HK-2 (cell line): Measurements from ENCODE around the gene MET.

Experiments
- DNase-seq: peaks from one replicate; pipeline ENCODE4 v3.0.0-alpha.2; 2018; ENCODE audit not compliant: unreplicated experiment

The MET gene

GRCh38 chr7:116784647-116785046 lies 112.7 kb downstream of the MET start:
- DNase-seq: no peak

- no peak for DNase-seq
Measured at GRCh38 chr7:116785843-116786242, 113.8 kb downstream of the MET start.

- no peak for DNase-seq
Measured at GRCh38 chr7:116786791-116787443, 114.9 kb downstream of the MET start.

- no peak for DNase-seq
Measured at GRCh38 chr7:116787881-116788280, 115.9 kb downstream of the MET start.

- no peak for DNase-seq
Measured at GRCh38 chr7:116788572-116789197, 116.7 kb downstream of the MET start.

GRCh38 chr7:116790025-116790424 lies 118.0 kb downstream of the MET start:
- DNase-seq: no peak

- no peak for DNase-seq
Measured at GRCh38 chr7:116792813-116793212, 120.8 kb downstream of the MET start.

- DNase-seq: no peak
Measured at GRCh38 chr7:116793795-116794340, 121.9 kb downstream of the MET start.

GRCh38 chr7:116796471-116796870 lies 124.5 kb downstream of the MET start:
- no peak for DNase-seq

- no peak for DNase-seq
Measured at GRCh38 chr7:116797612-116798011, 125.6 kb downstream of the MET start.

- no peak for DNase-seq
Measured at GRCh38 chr7:116798232-116798631, 126.2 kb downstream of the MET start.

- no peak for DNase-seq
Measured at GRCh38 chr7:116799916-116800315, 127.9 kb downstream of the MET start.

GRCh38 chr7:116800594-116800993 lies 128.6 kb downstream of the MET start:
- no peak for DNase-seq

- DNase-seq: no peak
Measured at GRCh38 chr7:116801092-116801710, 129.2 kb downstream of the MET start.

- DNase-seq: no peak
Measured at GRCh38 chr7:116802144-116802745, 130.2 kb downstream of the MET start.

GRCh38 chr7:116802746-116803152 lies 130.8 kb downstream of the MET start:
- no peak for DNase-seq

GRCh38 chr7:116804471-116804870 lies 132.5 kb downstream of the MET start:
- DNase-seq: no peak

GRCh38 chr7:116805100-116805544 lies 133.1 kb downstream of the MET start:
- DNase-seq: no peak

- DNase-seq: no peak
Measured at GRCh38 chr7:116806046-116806944, 134.3 kb downstream of the MET start.

GRCh38 chr7:116807011-116807560 lies 135.1 kb downstream of the MET start:
- no peak for DNase-seq

- DNase-seq: no peak
Measured at GRCh38 chr7:116809636-116810266, 137.8 kb downstream of the MET start.
